ENCODE results near the gene CCDC33.

Gene CCDC33

GRCh38 chr15:74381481-74381880 is 145.4 kb downstream of the CCDC33 start:
- no peak for DNase-seq (ENCODE audit: low read depth)
- TF ChIP-seq CTCF (conservative IDR thresholded peaks at IDR 0.05; ENCODE audit: control insufficient read depth, insufficient read depth, low read depth, low read length): no peak
- no peak overlapping the region for H3K4me3 ChIP-seq (ENCODE audit: control insufficient read depth, low read depth, low read length)

- TF ChIP-seq CTCF (conservative IDR thresholded peaks at IDR 0.05; ENCODE audit: control insufficient read depth, insufficient read depth, low read depth, low read length): peak; percentile 91
- DNase-seq (ENCODE audit: low read depth): peak; percentile 75
- no peak overlapping the region for H3K4me3 ChIP-seq (ENCODE audit: control insufficient read depth, low read depth, low read length)
Observed at GRCh38 chr15:74382004-74382816, 146.1 kb downstream of the CCDC33 start.

GRCh38 chr15:74383286-74383685 is 147.2 kb downstream of the CCDC33 start:
- TF ChIP-seq CTCF (conservative IDR thresholded peaks at IDR 0.05; ENCODE audit: control insufficient read depth, insufficient read depth, low read depth, low read length): no peak
- DNase-seq (ENCODE audit: low read depth): no peak

GRCh38 chr15:74383695-74384565 is 147.8 kb downstream of the CCDC33 start:
- H3K4me3 ChIP-seq (ENCODE audit: control insufficient read depth, low read depth, low read length): no peak overlapping the region
- TF ChIP-seq CTCF (conservative IDR thresholded peaks at IDR 0.05; ENCODE audit: control insufficient read depth, insufficient read depth, low read depth, low read length): no peak
- DNase-seq (ENCODE audit: low read depth): peak; percentile 68

More at GRCh38 chr15:74383286-74383685, 147.2 kb downstream of the CCDC33 start:
- H3K4me3 ChIP-seq (ENCODE audit: control insufficient read depth, low read depth, low read length): no peak overlapping the region

GRCh38 chr15:74384566-74384880 is 148.4 kb downstream of the CCDC33 start:
- DNase-seq (ENCODE audit: low read depth): no peak
- TF ChIP-seq CTCF (conservative IDR thresholded peaks at IDR 0.05; ENCODE audit: control insufficient read depth, insufficient read depth, low read depth, low read length): no peak
- H3K4me3 ChIP-seq (ENCODE audit: control insufficient read depth, low read depth, low read length): no peak overlapping the region

GRCh38 chr15:74384881-74385643 is 148.9 kb downstream of the CCDC33 start:
- no peak for TF ChIP-seq CTCF (conservative IDR thresholded peaks at IDR 0.05; ENCODE audit: control insufficient read depth, insufficient read depth, low read depth, low read length)
- DNase-seq (ENCODE audit: low read depth): peak; percentile 55
- no peak overlapping the region for H3K4me3 ChIP-seq (ENCODE audit: control insufficient read depth, low read depth, low read length)
